Fibroblast of skin of right biceps (primary cell): ENCODE data around the gene SLC38A3.

ENCODE experiments used
- DNase-seq: peaks from one replicate; pipeline ENCODE4 v3.0.0-alpha.2; 2013

The SLC38A3 gene

DNA sequence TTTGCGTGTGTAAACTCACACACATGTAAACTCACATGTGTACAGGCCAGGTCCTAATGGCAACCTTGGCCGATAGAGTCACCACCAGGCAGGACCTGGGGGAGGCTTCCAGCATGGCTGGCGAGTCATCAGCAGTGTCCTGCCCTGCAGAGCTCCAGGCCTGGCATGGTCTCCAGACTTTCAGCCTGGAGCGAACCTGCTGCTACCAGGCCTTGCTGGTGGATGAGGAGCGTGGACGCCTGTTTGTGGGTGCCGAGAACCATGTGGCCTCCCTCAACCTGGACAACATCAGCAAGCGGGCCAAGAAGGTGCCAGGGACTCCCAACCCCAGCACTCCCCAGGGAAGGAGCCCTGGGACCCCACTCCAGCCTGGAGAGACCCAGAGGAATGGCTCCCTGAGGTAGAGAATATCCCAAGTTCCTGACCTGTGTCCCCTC lies 64.9 kb downstream of the SLC38A3 start:
- no peak for DNase-seq

GRCh38 chr3:50270422-50271224 lies 65.6 kb downstream of the SLC38A3 start:
- DNase-seq = no peak
